HCT116 (cell line): ENCODE results near the gene ALOXE3. TPM values are rescaled to one million over a fixed set of nuclear protein-coding genes. Genes with fewer than 3 reads are reported as not detected.

Experiments used
- ATAC-seq: fragments of 200-7000 bp; cut with Tn5 transposase; 2 replicates; pipeline ENCODE4 v1.9.1; 2020; ENCODE audit warnings: mild to moderate bottlenecking, moderate library complexity
- BruUV-seq: library from RNA; stranded (reverse); fragments of 400-500 nt; replicated peaks from 2 replicates; lab custom pipeline; 2021; lab: Mats Ljungman, UMichigan
- CTCF ChIA-PET: fragments of 300-600 bp; sonication (Branson Sonifier 250); formaldehyde crosslinking; loops from one replicate; lab custom pipeline; 2021; ENCODE audit warnings: antibody characterized with exemption; lab: Charles Lee
- POLR2A ChIA-PET: fragments of 300-600, 350-600 bp; sonication (Branson Sonifier 250); formaldehyde crosslinking; loops from one replicate; lab custom pipeline; 2021; ENCODE audit warnings: antibody characterized with exemption; lab: Charles Lee
- RAD21 ChIA-PET, 2 experiments: fragments of 300-600 bp; sonication (Branson Sonifier 250); formaldehyde crosslinking; loops; one replicate each; lab custom pipeline; 2023; ENCODE audit warnings: low total read pairs in 2 of 2; ENCODE audit not compliant: uncharacterized antibody in 2 of 2, unreplicated experiment in 2 of 2, low non-redundant PET in 1 of 2; lab: Charles Lee
- DNase-seq: peaks from one replicate; pipeline ENCODE4 v3.0.0-alpha.2; 2010; ENCODE audit warnings: low read depth, low spot score
- H2AFZ ChIP-seq: fragments of 200-600 bp; shearing (Covaris generic), sonication (generic); 2 replicates; pipeline ENCODE4 v1.6.1; 2017; ENCODE audit warnings: low read depth, mixed run types, mixed read lengths, antibody characterized with exemption, low read length; ENCODE audit not compliant: poor library complexity, severe bottlenecking
- H3K27ac ChIP-seq: 2 replicates; pipeline ENCODE4 v1.5.1; 2012; ENCODE audit warnings: low read depth, low read length
- H3K27me3 ChIP-seq: fragments of 200-600 bp; sonication (generic); 2 replicates; pipeline ENCODE4 v1.6.1; 2016; ENCODE audit warnings: mixed run types, low read length, mixed read lengths; ENCODE audit not compliant: insufficient read depth
- H3K36me3 ChIP-seq, 2 experiments: fragments of 200-500 bp in 1 of 2; fragments of 200-600 bp in 1 of 2; sonication (Bioruptor generic) in 1 of 2; sonication (generic) in 1 of 2; 2 replicates each; pipeline versions ENCODE4 v1.5.1 to v1.6.1; 2014 to 2016; ENCODE audit warnings: low read length in 2 of 2, inconsistent platforms in 1 of 2, mixed read lengths in 1 of 2, mixed run types in 1 of 2; ENCODE audit not compliant: insufficient read depth in 2 of 2, control insufficient read depth in 1 of 2
- H3K4me1 ChIP-seq, 2 experiments: fragments of 200-600 bp in 1 of 2; sonication (generic) in 1 of 2; 2 replicates each; pipeline versions ENCODE4 v1.5.1 to v1.6.1; 2012 to 2017; ENCODE audit warnings: low read length in 2 of 2, inconsistent platforms in 1 of 2, mild to moderate bottlenecking in 1 of 2, mixed read lengths in 1 of 2, mixed run types in 1 of 2, moderate library complexity in 1 of 2; ENCODE audit not compliant: insufficient read depth in 2 of 2, control insufficient read depth in 1 of 2
- H3K4me2 ChIP-seq: fragments of 200-600 bp; sonication (generic); 2 replicates; pipeline ENCODE4 v1.6.1; 2017; ENCODE audit warnings: mixed run types, low read length, mixed read lengths
- H3K4me3 ChIP-seq, 2 experiments: fragments of 200-600 bp in 1 of 2; sonication (generic) in 1 of 2; replicated peaks in 1 of 2; 2 replicates each; pipeline ENCODE4 v1.5.1; 2011 to 2016; ENCODE audit warnings: low read length in 2 of 2, control low read depth in 1 of 2, low read depth in 1 of 2, mild to moderate bottlenecking in 1 of 2, mixed read lengths in 1 of 2, mixed run types in 1 of 2
- H3K79me2 ChIP-seq: fragments of 200-600 bp; sonication (generic); 2 replicates; pipeline ENCODE4 v1.6.1; 2017; ENCODE audit warnings: mild to moderate bottlenecking, mixed run types, low read length, moderate library complexity, mixed read lengths; ENCODE audit not compliant: insufficient read depth
- H3K9ac ChIP-seq: fragments of 200-600 bp; sonication (generic); 2 replicates; pipeline ENCODE4 v1.6.1; 2016; ENCODE audit warnings: low read length, mixed read lengths
- H3K9me2 ChIP-seq: fragments of 200-600 bp; sonication (generic), shearing (Covaris generic); 2 replicates; pipeline ENCODE4 v1.6.1; 2017; ENCODE audit warnings: mixed run types, mild to moderate bottlenecking, moderate library complexity; ENCODE audit not compliant: insufficient read depth
- H3K9me3 ChIP-seq, 2 experiments: fragments of 200-500 bp in 1 of 2; fragments of 200-600 bp in 1 of 2; sonication (Bioruptor generic) in 1 of 2; sonication (generic) in 1 of 2; 2 replicates each; pipeline ENCODE4 v1.6.1; 2014 to 2017; ENCODE audit warnings: low read length in 2 of 2, mixed read lengths in 2 of 2, inconsistent platforms in 1 of 2, low read depth in 1 of 2, mild to moderate bottlenecking in 1 of 2, mixed run types in 1 of 2, moderate library complexity in 1 of 2; ENCODE audit not compliant: control insufficient read depth in 1 of 2, insufficient read depth in 1 of 2
- H4K20me1 ChIP-seq: fragments of 200-600 bp; sonication (generic), shearing (Covaris generic); 2 replicates; pipeline ENCODE4 v1.6.1; 2017; ENCODE audit warnings: mixed run types, mild to moderate bottlenecking, moderate library complexity; ENCODE audit not compliant: insufficient read depth
- CBX3 ChIP-seq: IDR thresholded peaks from 2 replicates; pipeline ENCODE4 v1.6.1; 2012; ENCODE audit warnings: low read depth
- EGR1 ChIP-seq: IDR thresholded peaks from 2 replicates; pipeline ENCODE4 v1.6.1; 2012; ENCODE audit warnings: low read depth
- EZH2phosphoT487 ChIP-seq: fragments of 200-600 bp; IDR thresholded peaks from 2 replicates; pipeline ENCODE4 v1.6.1; 2018; ENCODE audit warnings: antibody characterized with exemption, borderline replicate concordance
- JUND ChIP-seq: IDR thresholded peaks from 2 replicates; pipeline ENCODE4 v1.6.1; 2012
- POLR2A ChIP-seq: IDR thresholded peaks from 2 replicates; pipeline ENCODE4 v1.7.0; 2011; ENCODE audit warnings: borderline replicate concordance; ENCODE audit not compliant: insufficient read depth, insufficient read length; ENCODE audit errors: extremely low read depth
- POLR2AphosphoS5 ChIP-seq: IDR thresholded peaks from 2 replicates; pipeline ENCODE4 v1.6.1; 2011; ENCODE audit warnings: mild to moderate bottlenecking, low read depth, low read length, moderate library complexity
- SP1 ChIP-seq: IDR thresholded peaks from 2 replicates; pipeline ENCODE4 v1.6.1; 2012; ENCODE audit warnings: low read depth
- SRF ChIP-seq: IDR thresholded peaks from 2 replicates; pipeline ENCODE4 v1.6.1; 2012; ENCODE audit warnings: low read depth
- TCF7L2 ChIP-seq: IDR thresholded peaks from 2 replicates; pipeline ENCODE4 v1.7.0; 2011; ENCODE audit warnings: borderline replicate concordance, inconsistent platforms; ENCODE audit not compliant: insufficient read depth, insufficient read length; ENCODE audit errors: extremely low read depth
- YY1 ChIP-seq: IDR thresholded peaks from 2 replicates; pipeline ENCODE4 v1.6.1; 2011; ENCODE audit warnings: low read length, low read depth, moderate library complexity, mild to moderate bottlenecking; ENCODE audit not compliant: insufficient replicate concordance; ENCODE audit errors: extremely low read depth
- ZFX ChIP-seq: fragments of 450-650 bp; IDR thresholded peaks from 2 replicates; pipeline ENCODE4 v1.6.1; 2017
- ZNF274 ChIP-seq: fragments of 200-500 bp; sonication (Bioruptor generic); IDR thresholded peaks from 2 replicates; pipeline ENCODE4 v1.6.1; 2014; ENCODE audit warnings: mild to moderate bottlenecking, low read depth, low read length, inconsistent platforms
- intact Hi-C: fragments of 100-400 bp; cut with micrococcal nuclease; formaldehyde crosslinking; loops from 2 replicates; pipeline ENCODE4 v1.10.0; 2022
- total RNA-seq: library from RNA; stranded (reverse); gene quantifications from one replicate; pipeline ENCODE4 v1.2.1, GENCODE V29; 2021; ENCODE audit not compliant: unreplicated experiment
- TF ChIP-seq, protein P1 (sequence below): IDR thresholded peaks from 2 replicates; pipeline ENCODE4 v1.6.1; 2012
- TF ChIP-seq, protein P2 (sequence below): IDR thresholded peaks from 2 replicates; pipeline ENCODE4 v1.6.1; 2011; ENCODE audit warnings: mild to moderate bottlenecking, low read length, moderate library complexity; ENCODE audit not compliant: insufficient replicate concordance; ENCODE audit errors: extremely low read depth

The ALOXE3 gene
- total RNA-seq, 1 experiment from 2014 or later: 3.5 TPM

DNA sequence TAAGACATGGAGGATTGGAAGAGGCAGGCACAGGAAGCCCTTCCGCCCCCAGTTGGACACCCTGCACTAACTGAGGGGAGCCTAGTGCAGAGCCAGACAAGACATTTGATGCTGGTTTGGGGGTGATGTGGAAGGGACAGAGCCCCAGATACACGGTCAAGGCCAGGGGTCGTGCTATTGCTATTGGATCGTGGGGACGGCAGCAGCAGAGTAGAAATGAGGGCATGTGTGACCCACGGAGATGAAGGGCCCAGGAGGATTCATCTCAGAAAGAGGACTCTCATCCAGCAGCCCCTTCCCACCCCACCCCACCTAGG lies 46.5 kb upstream of the ALOXE3 start (continued):
- TF ChIP-seq TCF7L2 (no peak), YY1 (no peak), ZFX (no peak), POLR2AphosphoS5 (no peak), SP1 (no peak)

DNA sequence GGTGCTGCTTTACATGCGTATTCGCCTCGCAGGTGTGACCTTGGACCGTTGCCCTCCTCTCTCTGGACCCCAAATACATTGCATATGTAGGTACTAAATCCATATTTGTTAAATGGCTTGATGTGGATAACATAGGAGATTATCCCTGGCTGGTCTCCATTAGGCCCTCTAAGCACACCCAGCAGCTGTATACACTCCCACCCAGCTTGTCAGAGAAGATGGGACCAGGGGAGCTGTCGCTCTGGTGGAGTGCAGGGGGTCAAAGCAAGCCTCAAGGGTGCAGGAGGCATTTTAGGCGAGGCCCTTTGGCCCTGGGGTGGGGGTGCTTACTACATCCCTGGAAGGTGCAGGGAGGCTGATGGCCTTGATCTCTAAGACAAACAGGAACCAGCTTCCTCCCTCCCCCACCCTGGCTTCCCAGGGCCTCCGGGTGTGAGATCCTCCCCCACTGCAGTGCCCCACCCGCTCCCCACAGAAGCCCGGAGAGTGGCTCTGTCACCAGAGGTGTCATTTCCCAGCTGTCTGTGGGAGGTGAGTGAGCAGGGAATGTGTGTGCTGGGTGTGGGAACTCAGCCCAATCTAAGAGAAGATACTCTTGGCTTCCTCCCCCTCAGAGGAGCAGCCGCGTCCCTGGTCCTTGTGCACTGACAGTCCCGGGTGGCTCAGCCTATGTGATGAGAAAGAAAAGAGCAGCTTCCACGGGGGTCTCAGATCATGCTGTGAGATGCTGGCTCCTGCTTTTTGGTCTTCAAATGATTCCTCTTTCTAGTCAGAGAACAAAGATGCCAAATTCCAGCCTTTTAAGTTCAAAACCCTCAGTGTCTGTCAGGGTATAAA lies 45.9 kb upstream of the ALOXE3 start:
- POLR2A ChIA-PET: interaction anchor here (1.8 kb wide), 1 partner anchor 9 kb away, joined by 28 read pairs; no protein-coding TSS in a partner anchor
- DNase-seq: no peak

More for the DNA sequence above, 45.9 kb upstream of the ALOXE3 start:
- CTCF ChIA-PET: no interaction called here
- peak; percentile 48 for ATAC-seq
- RAD21 ChIA-PET: no interaction called here
- no peaks in the 10 kb centered on the region for H3K27me3 ChIP-seq
- intact Hi-C loops: no loop called here
- H3K4me1 ChIP-seq: peaks cover 33 to 50% of the 10 kb centered on the region in 2 experiments
- no peaks in the 10 kb centered on the region for H3K9me3 ChIP-seq
- H2AFZ ChIP-seq: peak overlapping the region; percentile 67
- peak overlapping the region; percentile 52 for H3K27ac ChIP-seq
- no peaks in the 10 kb centered on the region for H3K9me2 ChIP-seq
- H3K4me3 ChIP-seq: peak overlapping the region in 1 of 2 experiments; percentile 15; a peak in 2 of 4 replicates
- no peaks in the 10 kb centered on the region for H4K20me1 ChIP-seq
- no TSS peak for BruUV-seq
- H3K9ac ChIP-seq: peak overlapping the region; percentile 100
- peaks cover 4 to 13% of the 10 kb centered on the region in 2 experiments; a peak in 3 of 4 replicates for H3K36me3 ChIP-seq
- peak overlapping the region; percentile 99 for H3K4me2 ChIP-seq
- 0 out of 2 replicates have a peak, but pooled peaks have one; percentile 5 for TF ChIP-seq ZFX
- TF ChIP-seq TCF7L2: peak; percentile 45
- no peak for TF ChIP-seq EGR1
- TF ChIP-seq CBX3: no peak
- TF ChIP-seq, protein P1, sequence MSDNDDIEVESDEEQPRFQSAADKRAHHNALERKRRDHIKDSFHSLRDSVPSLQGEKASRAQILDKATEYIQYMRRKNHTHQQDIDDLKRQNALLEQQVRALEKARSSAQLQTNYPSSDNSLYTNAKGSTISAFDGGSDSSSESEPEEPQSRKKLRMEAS: no peak
- TF ChIP-seq SRF: no peak
- no peak for TF ChIP-seq EZH2phosphoT487
- no peak for TF ChIP-seq ZNF274
- TF ChIP-seq POLR2A: no peak
- TF ChIP-seq YY1: no peak
- TF ChIP-seq, protein P2, sequence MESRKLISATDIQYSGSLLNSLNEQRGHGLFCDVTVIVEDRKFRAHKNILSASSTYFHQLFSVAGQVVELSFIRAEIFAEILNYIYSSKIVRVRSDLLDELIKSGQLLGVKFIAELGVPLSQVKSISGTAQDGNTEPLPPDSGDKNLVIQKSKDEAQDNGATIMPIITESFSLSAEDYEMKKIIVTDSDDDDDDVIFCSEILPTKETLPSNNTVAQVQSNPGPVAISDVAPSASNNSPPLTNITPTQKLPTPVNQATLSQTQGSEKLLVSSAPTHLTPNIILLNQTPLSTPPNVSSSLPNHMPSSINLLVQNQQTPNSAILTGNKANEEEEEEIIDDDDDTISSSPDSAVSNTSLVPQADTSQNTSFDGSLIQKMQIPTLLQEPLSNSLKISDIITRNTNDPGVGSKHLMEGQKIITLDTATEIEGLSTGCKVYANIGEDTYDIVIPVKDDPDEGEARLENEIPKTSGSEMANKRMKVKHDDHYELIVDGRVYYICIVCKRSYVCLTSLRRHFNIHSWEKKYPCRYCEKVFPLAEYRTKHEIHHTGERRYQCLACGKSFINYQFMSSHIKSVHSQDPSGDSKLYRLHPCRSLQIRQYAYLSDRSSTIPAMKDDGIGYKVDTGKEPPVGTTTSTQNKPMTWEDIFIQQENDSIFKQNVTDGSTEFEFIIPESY: no peak
- no peak for TF ChIP-seq JUND
- H3K79me2 ChIP-seq: peaks cover 33% of the 10 kb centered on the region
